HTERT RPE-1 (cell line): Measurements from ENCODE around the gene NADSYN1.

Source experiments
- in situ Hi-C: fragments of 300-500 bp; cut with MboI; formaldehyde crosslinking; loops from 4 replicates; pipeline ENCODE4 v1.14.3; 2020; ENCODE audit warnings: low sequenced_read_pairs

The NADSYN1 gene

DNA sequence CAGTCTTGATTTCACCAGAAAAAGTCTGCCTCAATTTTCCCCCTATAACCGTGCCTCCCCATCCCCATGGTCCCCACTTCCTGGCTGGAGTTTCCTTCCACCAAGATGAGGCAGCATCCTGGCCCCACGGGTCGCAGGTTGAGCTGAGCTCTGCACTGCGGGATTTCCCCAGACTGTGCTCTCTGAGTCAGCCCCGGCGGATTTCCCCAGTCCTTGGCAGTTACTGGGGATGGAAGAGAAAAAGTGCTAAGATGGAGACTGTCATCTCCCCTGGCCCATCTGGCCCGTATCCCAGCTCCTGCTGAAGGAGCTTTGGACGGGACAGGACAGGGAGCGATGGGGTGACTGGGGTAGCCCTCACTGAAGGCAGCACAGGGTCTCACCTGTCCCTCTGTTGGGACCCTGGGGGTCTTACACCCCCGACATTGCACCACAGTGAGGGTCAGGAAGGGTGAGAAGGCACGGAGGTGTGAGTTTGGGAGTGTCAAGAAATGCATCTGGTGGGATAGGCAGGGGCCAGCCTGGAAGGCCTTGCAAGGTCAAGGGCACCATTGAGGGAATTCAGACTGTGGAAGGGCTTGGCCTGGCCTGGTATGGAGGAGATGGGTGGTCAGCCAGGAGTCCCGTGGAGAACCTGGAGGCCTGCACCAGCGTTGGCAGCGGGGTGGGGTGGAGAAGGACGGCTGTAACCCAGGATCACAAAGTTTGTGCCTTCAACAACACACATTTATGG is 36.5 kb downstream of the NADSYN1 start:
- in situ Hi-C loops = no loop called here

- in situ Hi-C loops = no loop called here
Observed at GRCh38 chr11:71490044-71490730, 37.2 kb downstream of the NADSYN1 start.

DNA sequence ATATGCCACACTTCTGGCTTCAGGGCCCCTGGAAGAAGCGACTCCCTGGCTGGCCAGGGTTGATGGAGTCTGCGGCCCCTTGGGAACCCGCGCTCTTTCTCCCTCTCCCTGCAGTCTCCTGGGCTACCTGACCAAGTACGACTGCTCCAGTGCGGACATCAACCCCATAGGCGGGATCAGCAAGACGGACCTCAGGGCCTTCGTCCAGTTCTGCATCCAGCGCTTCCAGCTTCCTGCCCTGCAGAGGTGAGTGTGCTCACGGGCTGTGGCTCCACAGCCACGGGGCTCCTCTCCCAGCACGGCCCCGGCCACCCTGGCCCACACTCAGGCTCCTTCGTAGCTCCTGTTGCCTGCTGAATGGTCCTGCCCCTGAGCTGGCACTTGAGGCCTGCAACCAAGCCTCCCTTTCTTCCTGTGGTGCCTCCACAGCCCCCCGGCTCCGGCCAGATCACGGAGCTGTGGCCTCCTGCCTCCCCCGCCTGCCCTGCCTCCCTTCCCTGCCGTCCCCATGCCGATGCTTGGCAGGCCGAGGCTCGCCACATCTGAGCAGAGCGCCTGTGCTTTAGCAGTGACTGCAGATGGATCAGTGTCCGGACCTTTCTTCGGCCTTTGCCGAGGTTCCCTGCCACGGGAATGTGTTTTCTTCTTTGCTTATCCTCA is 37.9 kb downstream of the NADSYN1 start:
- in situ Hi-C loops = no loop called here

GRCh38 chr11:71491531-71491930 is 38.5 kb downstream of the NADSYN1 start:
- in situ Hi-C loops = no loop called here

DNA sequence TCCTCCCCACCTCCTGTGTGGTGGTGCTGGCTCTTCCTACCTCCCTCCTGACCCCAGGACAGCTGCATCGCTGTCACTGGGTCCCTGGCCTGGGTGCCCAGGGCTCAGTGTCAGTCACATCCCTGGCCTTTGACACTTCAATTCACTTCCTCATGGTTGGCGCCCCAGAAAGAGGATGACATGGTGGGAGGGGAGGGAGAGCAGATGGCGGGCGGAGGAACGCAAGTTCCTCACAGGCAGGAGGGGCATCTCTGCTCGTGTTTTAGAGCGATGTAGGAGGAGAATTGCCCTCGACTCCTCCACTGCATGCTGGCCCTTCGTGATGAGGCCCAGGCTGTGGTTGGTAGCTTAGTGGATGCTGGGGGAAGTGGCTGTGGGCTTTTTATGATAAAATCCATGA is 38.9 kb downstream of the NADSYN1 start:
- in situ Hi-C loops = no loop called here

- in situ Hi-C loops = no loop called here
Observed at GRCh38 chr11:71495286-71496230, 42.6 kb downstream of the NADSYN1 start.

DNA sequence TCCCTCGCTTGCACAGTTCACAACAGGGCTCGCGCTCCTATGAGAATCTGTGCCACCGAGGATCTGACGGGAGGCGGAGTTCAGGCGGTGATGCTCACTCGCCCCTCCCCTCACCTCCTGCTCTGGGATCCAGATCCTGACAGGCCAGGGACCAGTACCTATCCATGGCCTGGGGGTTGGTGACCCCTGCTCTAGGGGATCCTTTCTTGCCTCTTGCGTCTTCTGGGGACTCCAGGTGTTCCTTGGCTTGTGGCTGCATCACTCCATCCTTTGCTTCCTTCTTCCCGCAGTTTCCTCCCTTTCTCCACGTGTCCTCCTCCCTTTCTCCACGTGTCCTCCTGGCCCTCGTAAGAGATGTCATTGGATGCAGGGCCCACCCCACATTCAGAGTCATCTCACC is 43.4 kb downstream of the NADSYN1 start:
- in situ Hi-C loops = no loop called here

- in situ Hi-C loops = no loop called here
Observed at GRCh38 chr11:71498091-71498490, 45.1 kb downstream of the NADSYN1 start.

DNA sequence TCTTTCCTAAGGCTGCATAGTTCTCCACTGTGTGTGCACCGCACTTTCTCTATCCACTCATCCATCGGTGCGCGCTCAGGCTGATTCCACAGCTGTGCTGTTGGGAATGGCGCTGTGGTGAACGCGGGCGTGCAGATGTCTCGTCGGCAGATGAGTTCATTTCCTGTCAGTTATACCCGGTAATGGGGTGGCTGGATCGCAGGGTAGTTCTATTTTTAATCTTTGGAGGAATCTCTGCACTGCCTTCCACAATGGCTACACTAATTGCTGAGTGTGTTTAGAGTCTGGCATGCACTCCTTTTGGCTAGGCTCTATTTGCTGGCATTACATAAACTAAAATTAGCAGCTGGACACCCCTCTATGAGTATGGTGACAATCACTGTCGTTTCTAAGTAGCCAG is 46.1 kb downstream of the NADSYN1 start:
- in situ Hi-C loops = no loop called here

- in situ Hi-C loops = no loop called here
Observed at GRCh38 chr11:71499546-71499945, 46.5 kb downstream of the NADSYN1 start.

DNA sequence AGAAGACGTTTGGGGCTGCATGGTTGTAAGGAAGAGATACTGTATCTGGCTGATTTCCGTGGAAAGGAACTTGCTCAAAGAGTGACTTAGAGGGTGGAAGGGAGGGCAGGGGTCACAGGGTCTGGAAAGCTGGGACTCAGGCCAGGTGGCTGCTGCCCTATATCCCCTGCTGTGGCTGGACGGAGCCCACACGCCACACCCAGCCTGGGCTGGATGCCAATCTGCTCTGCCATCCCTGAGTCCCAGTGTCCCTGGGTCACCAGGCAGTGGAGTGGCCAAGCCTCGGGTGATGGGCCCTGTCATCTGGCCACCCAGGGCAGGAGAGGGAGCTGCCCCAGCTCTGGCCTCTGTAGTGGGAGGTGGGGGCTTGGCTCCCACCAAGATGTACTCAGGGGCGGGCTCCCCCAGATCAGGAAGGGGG is 47.6 kb downstream of the NADSYN1 start:
- in situ Hi-C loops = no loop called here

DNA sequence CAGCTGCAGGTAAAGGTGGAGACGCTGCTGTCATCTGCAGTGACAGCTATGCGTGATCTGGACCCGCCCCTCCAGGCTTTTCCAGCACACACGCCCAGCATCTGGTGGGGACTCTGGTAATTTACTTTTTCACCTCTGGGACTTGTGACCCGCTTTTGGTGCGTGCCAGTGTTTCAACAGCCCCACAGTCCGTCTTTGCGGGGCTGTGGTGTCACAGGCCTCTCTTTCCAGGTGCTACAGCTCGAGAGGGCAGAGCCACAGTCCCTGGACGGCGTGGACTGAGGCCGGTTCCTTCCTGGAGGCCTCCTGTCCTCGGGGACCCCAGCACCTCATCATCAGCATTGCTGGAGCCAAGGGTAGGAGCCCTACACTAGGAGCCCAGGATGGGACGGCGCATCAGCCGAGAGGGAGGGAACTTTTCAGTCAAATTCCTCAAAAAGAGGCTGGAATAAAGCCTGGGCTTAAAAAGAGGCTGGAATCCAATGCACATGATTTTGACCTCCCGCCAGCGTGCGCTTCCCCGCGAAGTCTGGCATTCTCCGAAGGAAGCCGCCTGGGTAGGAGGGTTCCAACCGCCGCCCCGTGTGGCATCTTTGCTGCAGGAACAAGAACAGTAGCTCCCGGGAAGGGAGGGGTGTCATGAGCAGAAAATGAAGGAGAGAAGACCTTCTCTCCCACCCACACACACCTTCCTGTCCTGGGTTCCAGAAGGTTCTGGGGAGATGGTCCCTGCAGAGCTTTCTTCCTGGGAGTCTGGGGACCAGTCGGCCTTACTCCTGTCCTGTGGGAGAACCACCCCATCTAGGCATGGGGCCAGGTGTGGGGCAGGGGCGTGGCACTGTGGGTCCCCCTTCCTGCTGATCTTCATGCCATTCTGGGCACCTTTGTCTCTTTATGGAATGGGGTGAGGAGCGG is 48.3 kb downstream of the NADSYN1 start:
- in situ Hi-C loops = no loop called here

- in situ Hi-C loops = no loop called here
Observed at GRCh38 chr11:71502026-71502425, 49.0 kb downstream of the NADSYN1 start.

DNA sequence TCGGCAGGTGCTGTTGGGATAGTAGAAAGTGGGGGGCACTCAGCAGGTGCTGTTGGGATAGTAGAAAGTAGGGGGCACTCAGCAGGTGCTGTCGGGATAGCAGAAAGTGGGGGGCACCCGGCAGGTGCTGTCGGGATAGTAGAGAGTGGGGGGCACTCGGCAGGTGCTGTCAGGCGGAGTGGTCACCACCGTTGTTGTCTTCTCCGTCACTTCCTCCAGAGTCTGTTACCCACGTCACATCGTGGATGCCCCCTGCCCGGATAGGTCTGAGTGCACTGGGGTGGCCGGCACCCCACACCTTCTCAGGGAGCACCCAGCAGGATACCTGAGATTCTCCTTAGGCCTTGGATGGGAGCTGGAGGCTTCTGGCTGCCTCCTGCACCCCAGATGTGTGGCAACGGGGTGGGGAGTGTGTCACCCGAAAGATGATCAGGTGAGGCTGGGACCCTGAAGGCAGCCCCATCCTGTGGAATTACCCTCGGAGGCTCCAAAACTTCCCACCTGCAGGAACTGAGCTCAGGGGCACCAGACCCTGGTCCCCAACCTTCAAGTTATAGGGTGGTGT is 50.0 kb downstream of the NADSYN1 start:
- in situ Hi-C loops = no loop called here

DNA sequence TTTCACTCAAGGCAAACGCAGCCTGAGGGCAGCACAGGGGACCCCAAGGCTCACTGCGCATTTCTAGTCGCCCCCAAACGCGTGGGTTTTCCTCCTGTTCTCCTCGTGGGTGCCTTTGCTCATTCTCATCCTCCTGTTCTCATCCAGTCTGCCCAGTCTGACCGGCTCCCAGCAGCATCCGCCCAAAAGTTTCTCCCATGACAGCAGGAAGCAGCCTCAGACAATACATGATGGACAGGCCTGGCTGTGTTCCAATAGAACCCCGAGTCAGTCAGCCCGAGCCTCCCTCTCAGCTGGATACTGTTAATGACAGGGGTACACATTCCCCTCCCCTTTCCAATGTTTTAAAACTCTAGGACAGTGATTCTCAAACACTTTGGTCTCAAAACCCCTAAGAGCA is 51.5 kb downstream of the NADSYN1 start:
- in situ Hi-C loops = no loop called here

DNA sequence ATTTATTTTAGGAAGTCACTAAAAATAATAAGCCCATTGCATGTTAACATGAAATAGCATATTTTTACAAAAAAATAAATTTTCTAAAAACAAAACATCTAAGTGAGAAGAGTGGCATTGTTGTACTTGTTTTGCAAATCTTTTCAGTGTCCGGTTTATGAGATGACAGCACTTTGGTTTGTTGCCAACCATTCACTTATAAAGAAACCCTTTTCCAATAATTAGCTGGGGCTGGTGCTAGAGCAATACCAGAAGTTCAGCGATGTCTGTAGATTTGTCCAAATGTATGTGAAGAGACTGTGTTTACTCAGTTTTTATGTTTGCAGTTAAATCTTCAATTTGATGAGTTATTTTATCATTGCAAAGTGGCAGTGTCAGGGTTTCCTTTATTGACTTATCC is 52.0 kb downstream of the NADSYN1 start:
- in situ Hi-C loops = no loop called here

DNA sequence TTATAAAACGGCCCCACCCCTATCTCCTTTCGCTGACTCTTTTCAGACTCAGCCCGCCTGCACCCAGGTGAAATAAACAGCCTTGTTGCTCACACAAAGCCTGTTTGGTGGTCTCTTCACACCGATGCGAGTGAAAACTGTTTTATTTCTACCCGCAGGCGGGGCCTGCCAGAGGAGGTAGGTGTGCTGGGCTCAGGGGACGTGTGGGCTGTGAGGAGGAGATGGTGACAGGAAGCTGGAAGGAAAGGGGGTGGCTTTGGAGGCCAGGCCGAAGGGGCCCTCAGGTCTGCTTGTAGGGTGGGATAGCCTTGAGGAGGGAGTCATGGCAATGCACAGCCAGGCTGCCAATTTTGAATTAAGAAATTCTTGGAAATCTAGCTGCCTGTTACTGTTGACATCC is 52.8 kb downstream of the NADSYN1 start:
- in situ Hi-C loops = no loop called here

- in situ Hi-C loops = no loop called here
Observed at GRCh38 chr11:71507102-71507501, 54.1 kb downstream of the NADSYN1 start.
